Pancreas (tissue), 10 donors: ENCODE measurements around the gene SH3YL1. TPM values are rescaled to one million over a fixed set of nuclear protein-coding genes. Genes with fewer than 3 reads are reported as not detected.
A peak's percentile ranks its signal among the peaks of the same experiment; 100 is the strongest.

Experiments used
- ATAC-seq, 4 donors: fragments of 200-7000 bp; cut with Tn5 transposase; one replicate each; pipeline versions ENCODE4 v1.8.0 to v1.9.1; 2020; ENCODE audit warnings: mild to moderate bottlenecking in 4 of 4, moderate library complexity in 4 of 4
- DNase-seq, 6 donors: peaks; one replicate each; pipeline ENCODE4 v3.0.0-alpha.2; 2020
- FAIRE-seq: peaks from 2 replicates; lab custom pipeline; 2012; peaks lifted over from hg19 to GRCh38; lab: Jason Lieb, UNC
- H3K27ac ChIP-seq, 4 donors: fragments of 200-600 bp; sonication (generic); 1 replicate in 3 of 4; 2 replicates in 1 of 4; pipeline versions ENCODE4 v1.5.0 to v1.8.0; 2020
- H3K27me3 ChIP-seq, 4 donors: fragments of 200-600 bp; one replicate each; pipeline ENCODE4 v1.8.0; 2021
- H3K36me3 ChIP-seq, 3 donors: fragments of 200-600 bp; sonication (generic) in 1 of 3; one replicate each; pipeline versions ENCODE4 v1.5.0 to v1.8.0; 2020 to 2021
- H3K4me1 ChIP-seq, 3 donors: fragments of 200-600 bp; one replicate each; pipeline ENCODE4 v1.8.0; 2021
- H3K4me3 ChIP-seq, 4 donors: fragments of 200-600 bp; sonication (generic) in 2 of 4; one replicate each; pipeline versions ENCODE4 v1.5.0 to v1.8.0; 2020 to 2021
- H3K9me3 ChIP-seq, 4 donors: fragments of 200-600 bp; one replicate each; pipeline ENCODE4 v1.8.0; 2021
- CTCF ChIP-seq, 4 donors: fragments of 200-600 bp; sonication (generic) in 3 of 4; IDR thresholded peaks; one replicate each; pipeline versions ENCODE4 v1.5.0 to v1.8.0; 2021; ENCODE audit warnings: antibody characterized with exemption in 4 of 4
- WGBS, 2 donors: extraction: QIAGEN DNeasy Blood & Tissue Kit; methylation state at CpG; one replicate each; pipeline ENCODE4 v1.1.7; 2013; 5-methylcytosine and 5-hydroxymethylcytosine counted together
- intact Hi-C, 3 donors: fragments of 100-400 bp; cut with DNase I; formaldehyde crosslinking; loops; one replicate each; pipeline versions ENCODE4 v1.11.1 to v1.14.2; 2022
- polyA plus RNA-seq, 2 donors: library from polyadenylated mRNA; stranded (reverse); fragments of 200-250 nt; gene quantifications; one replicate each; pipeline ENCODE4 v1.2.3, GENCODE V29; 2013
- total RNA-seq, 6 donors: library from RNA; stranded (reverse); fragmentation: NEBNext Ultra II Directional in 4 of 6; extraction: Animal tissue kit (Norgen Biotek cat#: 25700) in 4 of 6; gene quantifications; one replicate each; pipeline versions ENCODE4 v1.2.1 to v1.2.4, GENCODE V29; 2021 to 2023
- donor health status: healthy with polysubstance abuse.
- donor health status: DM: no; HTN: no; CAD: no; lungs with moderate emphysema.
- donor health status: DM: no; HTN: no; CAD: no.
- donor health status: control.
- donor health status: control.
- donor health status: Bipolar disorder and iron deficiency.
- donor health status: DM: yes; HTN: yes; CAD: no.
- donor health status: DM: no; HTN: no; CAD: no.
- donor health status: DM: no; HTN: no; CAD: no.
- donor health status: DM: yes; HTN: yes; CAD: no.

SH3YL1 gene
- total and polyA plus RNA-seq, 8 donors = 63.7 to 162 (median 119) TPM

- peaks cover 0 to 12% (median 0%) of the 10 kb centered on the region in 3 donors for H3K36me3 ChIP-seq
- H3K27ac ChIP-seq = no peak overlapping the region
- no peaks in the 10 kb centered on the region for H3K9me3 ChIP-seq
- intact Hi-C loops = no loop called here
- H3K27me3 ChIP-seq = no peaks in the 10 kb centered on the region
- TF ChIP-seq CTCF (IDR thresholded peaks at IDR 0.05) = no peak
- no peak for FAIRE-seq
- peaks cover 6 to 24% (median 13%) of the 10 kb centered on the region in 3 donors for H3K4me1 ChIP-seq
- no peak for ATAC-seq
- no peak overlapping the region for H3K4me3 ChIP-seq
- no peak for DNase-seq
Observed at GRCh38 chr2:268323-268722, 4.5 kb upstream of the SH3YL1 start.

GRCh38 chr2:264493-265468 lies 949 bp upstream of the SH3YL1 start, which contains the start of gene ACP1:
TSS of gene ACP1 (plus strand) at chr2:264947. CDS start at chr2:264965, 18 bp downstream.
- Histone ChIP-seq H3K36me3 (no peaks in the 10 kb centered on the region), H3K4me3 (peak within 1 kb of the TSS; percentile 59 to 94 (median 82)), H3K4me1 (peaks cover 11 to 44% (median 29%) of the 10 kb centered on the region in 3 donors), H3K27ac (peak within 1 kb of the TSS; percentile 97 to 99 (median 98)), H3K27me3 (no peaks in the 10 kb centered on the region), H3K9me3 (no peaks in the 10 kb centered on the region)
- intact Hi-C loops = no loop called here
- TF ChIP-seq CTCF (IDR thresholded peaks at IDR 0.05) = no peak
- no peak for FAIRE-seq
- peak; percentile 91 to 96 (median 92) for ATAC-seq
- peak; percentile 99 to 100 (median 99) for DNase-seq
- 0 to 1% methylated on average over 68 to 72 of the region's 73 CpGs for WGBS, 2 donors

- Histone ChIP-seq H3K4me1 (peaks cover 11 to 40% (median 29%) of the 10 kb centered on the region in 3 donors), H3K9me3 (no peaks in the 10 kb centered on the region), H3K36me3 (no peaks in the 10 kb centered on the region), H3K27me3 (no peaks in the 10 kb centered on the region), H3K27ac (peak overlapping the region; percentile 97 to 99 (median 98)), H3K4me3 (peak overlapping the region; percentile 59 to 84 (median 77))
- FAIRE-seq = no peak
- 6 to 7% methylated on average over 42 of the region's 42 CpGs for WGBS, 2 donors
- no peak for TF ChIP-seq CTCF (IDR thresholded peaks at IDR 0.05)
- intact Hi-C loops = no loop called here
- ATAC-seq = peak in 2 of 4 donors; percentile 9 to 17
- DNase-seq = peak in 4 of 6 donors; percentile 30 to 64 (median 48)
Observed at GRCh38 chr2:263022-263738, 652 bp downstream of the SH3YL1 start.

GRCh38 chr2:262117-262516 lies 1.7 kb downstream of the SH3YL1 start:
- ATAC-seq = no peak
- Histone ChIP-seq H3K36me3 (no peaks in the 10 kb centered on the region), H3K4me1 (peaks cover 11 to 36% (median 29%) of the 10 kb centered on the region in 3 donors), H3K27ac (peak overlapping the region; percentile 49 to 99 (median 98)), H3K27me3 (no peaks in the 10 kb centered on the region), H3K4me3 (peak overlapping the region in 2 of 4 donors; percentile 23 to 84), H3K9me3 (no peaks in the 10 kb centered on the region)
- FAIRE-seq = no peak
- 19 to 32% methylated on average over 3 of the region's 3 CpGs for WGBS, 2 donors
- intact Hi-C loops = no loop called here
- TF ChIP-seq CTCF (IDR thresholded peaks at IDR 0.05) = no peak
- no peak for DNase-seq
